IPS-15b (cell line): ENCODE measurements around the gene TIGD2.
"Not testable (repeated sequence)": the region's sequence is repeated elsewhere in the genome, so short reads cannot be mapped to it uniquely, and the experiment has no call there.

Experiments
- H3K27me3 ChIP-seq: one replicate; pipeline ENCODE4 v1.6.1; 2013; ENCODE audit warnings: low read length; ENCODE audit not compliant: control insufficient read depth, insufficient read depth
- H3K36me3 ChIP-seq: one replicate; pipeline ENCODE4 v1.6.1; 2013; ENCODE audit warnings: low read length; ENCODE audit not compliant: control insufficient read depth, insufficient read depth
- H3K4me1 ChIP-seq: one replicate; pipeline ENCODE4 v1.6.1; 2013; ENCODE audit warnings: mild to moderate bottlenecking, low read length; ENCODE audit not compliant: control insufficient read depth, insufficient read depth
- H3K4me3 ChIP-seq: one replicate; pipeline ENCODE4 v1.5.1; 2013; ENCODE audit warnings: low read depth, low read length
- H3K9ac ChIP-seq: one replicate; pipeline ENCODE4 v1.6.1; 2013; ENCODE audit warnings: low read depth, mild to moderate bottlenecking, low read length
- H3K9me3 ChIP-seq: one replicate; pipeline ENCODE4 v1.6.1; 2013; ENCODE audit warnings: mild to moderate bottlenecking, low read length; ENCODE audit not compliant: control insufficient read depth, insufficient read depth

The TIGD2 gene

DNA sequence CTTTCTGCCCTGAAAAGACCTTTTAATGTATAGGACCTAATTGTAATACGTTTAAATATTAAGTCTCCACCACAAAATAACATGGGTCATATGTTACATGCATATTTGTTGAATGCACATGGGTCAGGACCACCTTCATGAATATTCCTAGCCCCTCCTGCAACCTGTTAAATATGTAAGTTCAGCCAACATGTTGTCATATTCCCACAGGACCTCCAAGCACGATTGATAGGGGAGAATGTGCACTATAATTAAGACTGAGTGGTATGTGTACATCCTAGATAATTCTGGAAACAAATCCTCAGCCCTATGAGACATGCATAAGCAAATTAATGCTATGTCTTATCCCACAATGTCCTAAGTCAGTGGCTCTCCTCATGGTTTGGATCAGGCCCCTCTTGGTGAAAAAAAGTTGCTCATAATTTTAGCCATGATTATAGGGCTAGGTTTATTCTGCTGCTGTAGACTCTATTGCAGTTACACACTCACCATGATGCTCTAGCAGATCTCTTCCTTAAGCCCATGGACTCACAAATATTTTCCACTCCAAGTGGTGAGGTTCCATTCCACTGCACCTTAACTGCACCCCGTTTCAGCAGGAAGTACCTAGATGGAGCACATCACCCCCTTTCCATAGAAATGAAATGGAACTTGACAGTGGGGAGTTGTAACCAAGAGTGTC is 10.2 kb downstream of the TIGD2 start:
- Histone ChIP-seq H3K9me3 (no peaks in the 10 kb centered on the region), H3K27me3 (no peaks in the 10 kb centered on the region), H3K9ac (no peak overlapping the region), H3K36me3 (no peaks in the 10 kb centered on the region), H3K4me1 (peaks cover 7% of the 10 kb centered on the region), H3K4me3 (no peak overlapping the region)

DNA sequence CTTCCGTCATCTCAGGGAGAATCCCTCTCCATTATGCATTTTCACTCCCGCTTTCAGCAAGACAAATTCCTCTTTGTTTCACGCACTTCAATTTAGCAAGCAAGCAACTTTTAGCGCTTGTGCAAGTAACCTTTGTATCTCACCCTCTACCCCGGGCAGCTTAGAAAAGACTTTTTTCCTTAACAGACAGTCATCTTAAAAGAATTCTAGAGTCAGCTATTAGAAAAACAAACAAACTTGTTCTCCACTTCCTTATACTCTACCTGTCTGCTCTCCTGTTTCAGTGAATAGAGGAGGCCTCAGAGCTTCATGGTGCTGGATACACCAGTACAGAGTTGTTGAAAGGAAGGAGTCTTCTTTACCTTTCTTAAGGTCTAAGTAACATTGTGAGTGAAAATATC is 12.1 kb downstream of the TIGD2 start:
- Histone ChIP-seq H3K27me3 (no peaks in the 10 kb centered on the region), H3K4me1 (peaks cover 7% of the 10 kb centered on the region), H3K9ac (no peak overlapping the region), H3K36me3 (no peaks in the 10 kb centered on the region), H3K9me3 (no peaks in the 10 kb centered on the region), H3K4me3 (no peak overlapping the region)

DNA sequence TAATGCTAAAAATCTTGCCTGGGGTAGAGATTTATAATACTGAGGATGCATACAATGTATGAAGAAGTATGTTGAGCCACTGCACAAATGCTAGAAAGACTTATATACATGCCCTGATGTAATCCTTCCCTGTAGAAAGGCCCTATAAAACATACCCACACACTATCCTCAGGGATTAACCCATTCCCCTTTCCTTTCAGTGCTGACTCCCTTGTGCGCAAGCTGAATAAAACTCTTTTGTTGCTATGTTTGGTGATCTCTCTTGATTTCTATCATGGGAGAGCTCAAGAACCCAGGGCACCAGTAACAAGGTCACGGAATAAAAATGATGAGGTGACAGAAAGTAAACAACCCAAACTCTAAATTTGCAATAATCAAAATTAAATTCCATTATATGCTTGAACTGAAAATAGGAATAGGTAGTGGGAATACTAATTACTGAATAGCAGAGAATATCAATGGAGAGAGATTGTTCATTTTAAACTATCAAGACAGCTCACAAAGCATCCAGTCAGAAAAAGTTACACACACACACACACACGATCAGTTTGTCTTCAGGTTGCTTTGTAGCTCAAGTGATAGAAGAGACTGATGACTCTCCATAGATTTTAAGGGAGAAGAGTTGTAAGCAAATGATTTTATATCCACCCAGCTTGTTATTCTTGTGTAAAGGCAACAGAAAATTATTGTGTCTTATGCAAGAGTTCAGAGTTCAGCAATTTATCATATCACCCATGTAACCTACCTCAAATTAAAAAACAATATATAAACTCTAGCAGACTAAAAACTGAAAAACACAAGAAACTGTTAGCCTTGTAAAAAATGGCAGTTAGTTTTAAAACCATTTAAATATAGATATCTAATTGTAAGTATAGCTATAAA is 14.8 kb downstream of the TIGD2 start:
- H3K9me3 ChIP-seq, result no peaks in the 10 kb centered on the region
- H3K4me1 ChIP-seq, result peaks cover 7% of the 10 kb centered on the region
- no peaks in the 10 kb centered on the region for H3K27me3 ChIP-seq
- no peaks in the 10 kb centered on the region for H3K36me3 ChIP-seq
- H3K9ac ChIP-seq, result no peak overlapping the region
- no peak overlapping the region for H3K4me3 ChIP-seq

DNA sequence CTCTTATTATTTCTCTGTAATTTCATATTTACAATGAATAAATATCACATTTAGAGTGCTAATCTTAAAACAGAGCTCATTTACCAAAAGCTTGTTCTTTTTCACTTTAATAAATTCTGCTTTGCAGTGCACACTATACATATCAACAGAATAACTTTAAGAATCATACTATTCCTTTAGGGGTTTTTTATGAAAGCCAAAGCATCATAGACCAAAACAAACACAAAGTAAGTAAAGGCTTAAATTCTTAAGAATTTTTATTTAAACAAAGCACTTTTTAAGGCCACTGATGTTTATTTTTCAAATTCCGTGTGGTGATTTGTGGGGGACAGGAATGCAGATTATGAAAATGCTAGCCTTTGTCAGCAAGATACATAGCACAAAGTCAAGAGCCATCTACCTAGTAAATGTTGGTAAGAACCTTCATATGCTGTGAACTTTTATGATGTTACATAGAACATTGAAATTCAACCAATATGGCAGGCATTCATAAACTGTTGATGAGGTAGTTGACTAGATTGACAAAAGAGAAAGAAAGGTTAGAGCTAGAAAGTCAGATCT is 17.8 kb downstream of the TIGD2 start:
- Histone ChIP-seq H3K4me1 (no peaks in the 10 kb centered on the region), H3K4me3 (no peak overlapping the region), H3K27me3 (no peaks in the 10 kb centered on the region), H3K9ac (no peak overlapping the region), H3K36me3 (no peaks in the 10 kb centered on the region), H3K9me3 (no peaks in the 10 kb centered on the region)

DNA sequence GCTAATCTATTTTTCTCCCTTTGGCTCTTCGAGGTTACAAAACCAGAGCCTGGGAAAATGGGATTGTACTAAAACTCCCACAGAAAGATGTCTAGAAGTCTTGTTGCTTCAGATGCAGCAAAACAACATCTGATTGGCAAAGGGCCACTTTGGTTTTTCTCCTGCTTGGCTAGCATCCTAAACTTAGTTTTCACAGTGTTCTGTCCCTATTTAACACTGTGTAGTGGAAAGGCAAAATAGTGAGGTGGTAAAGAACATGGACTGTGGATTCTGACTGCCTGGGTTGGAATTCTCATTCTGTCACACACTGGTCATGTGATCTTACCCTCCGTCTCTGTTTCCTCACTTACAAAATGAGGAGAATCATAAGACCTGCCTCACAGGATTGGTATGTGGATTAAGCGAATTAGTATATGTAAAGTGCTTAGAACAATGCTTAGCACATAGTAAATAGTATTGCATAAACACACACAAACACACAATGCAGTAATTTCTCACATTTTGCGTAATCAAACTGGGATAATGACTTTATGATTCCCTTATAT is 23.5 kb downstream of the TIGD2 start:
- H3K4me1 ChIP-seq, result peaks cover 5% of the 10 kb centered on the region
- H3K27me3 ChIP-seq, result no peaks in the 10 kb centered on the region
- H3K4me3 ChIP-seq, result no peak overlapping the region
- H3K9me3 ChIP-seq, result no peaks in the 10 kb centered on the region
- H3K36me3 ChIP-seq, result no peaks in the 10 kb centered on the region
- H3K9ac ChIP-seq, result no peak overlapping the region

DNA sequence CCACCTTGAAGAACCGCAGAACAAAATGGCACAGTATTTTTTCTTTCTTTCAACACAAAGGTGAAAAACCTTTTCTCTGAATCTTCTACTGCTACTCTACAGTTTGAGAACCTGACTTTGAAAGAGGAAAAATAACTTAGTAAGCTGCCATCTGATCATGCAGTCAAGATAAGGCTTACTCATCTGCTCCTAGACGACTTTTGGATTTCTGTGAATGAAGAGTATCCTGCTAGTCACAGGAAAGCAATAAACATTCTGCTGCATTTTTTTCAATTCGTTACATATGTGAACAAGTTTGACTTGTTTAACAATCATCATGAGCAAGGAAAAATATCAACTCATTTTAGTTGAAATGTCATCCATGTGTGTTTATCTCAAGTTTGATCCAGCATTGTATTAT is 25.2 kb downstream of the TIGD2 start:
- no peak overlapping the region for H3K9ac ChIP-seq
- no peaks in the 10 kb centered on the region for H3K9me3 ChIP-seq
- no peaks in the 10 kb centered on the region for H3K36me3 ChIP-seq
- peaks cover 5% of the 10 kb centered on the region for H3K4me1 ChIP-seq
- no peaks in the 10 kb centered on the region for H3K27me3 ChIP-seq
- no peak overlapping the region for H3K4me3 ChIP-seq

DNA sequence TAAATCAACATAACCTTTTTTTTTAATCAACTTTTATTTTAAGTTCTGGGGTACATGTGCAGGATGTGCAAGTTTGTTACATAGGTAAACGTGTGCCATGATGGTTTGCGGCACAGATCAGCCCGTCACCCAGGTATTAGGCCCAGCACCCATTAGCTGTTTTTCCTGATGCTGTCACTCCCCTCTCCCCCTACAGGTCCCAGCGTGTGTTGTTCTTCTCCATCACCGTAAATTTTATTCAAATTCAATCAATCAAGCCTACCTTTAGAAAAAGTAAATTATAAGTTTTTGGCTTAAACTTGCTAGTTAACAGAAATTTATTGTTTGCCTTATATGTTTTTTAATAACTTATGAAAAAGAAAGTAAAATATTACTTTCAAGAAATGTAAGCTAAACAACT is 25.9 kb downstream of the TIGD2 start:
- no peaks in the 10 kb centered on the region for H3K9me3 ChIP-seq
- H3K4me1 ChIP-seq, result peaks cover 5% of the 10 kb centered on the region
- no peak overlapping the region for H3K4me3 ChIP-seq
- no peak overlapping the region for H3K9ac ChIP-seq
- H3K27me3 ChIP-seq, result no peaks in the 10 kb centered on the region
- H3K36me3 ChIP-seq, result no peaks in the 10 kb centered on the region

DNA sequence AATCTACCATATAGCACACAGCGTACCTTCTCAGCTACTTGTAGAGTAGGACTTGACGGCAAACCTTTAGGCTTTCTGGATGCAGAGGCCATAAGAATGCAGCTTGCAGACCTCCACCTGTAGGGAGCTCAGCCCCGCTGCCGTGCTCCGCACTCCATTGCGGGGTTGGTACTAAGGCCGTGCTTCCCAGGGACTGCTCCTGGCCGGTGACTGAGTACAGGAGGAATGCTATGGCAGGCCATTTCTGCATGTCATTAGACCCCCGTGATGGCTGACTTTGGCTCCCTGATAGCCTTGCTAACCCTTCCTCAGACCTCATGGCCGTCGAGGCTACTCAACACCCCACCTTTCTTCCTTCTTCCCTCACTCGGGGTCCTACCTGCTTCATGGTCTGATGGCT is 26.4 kb downstream of the TIGD2 start:
- Histone ChIP-seq H3K4me1 (peaks cover 5% of the 10 kb centered on the region), H3K36me3 (no peaks in the 10 kb centered on the region), H3K4me3 (no peak overlapping the region), H3K9ac (no peak overlapping the region), H3K27me3 (no peaks in the 10 kb centered on the region), H3K9me3 (no peaks in the 10 kb centered on the region)

DNA sequence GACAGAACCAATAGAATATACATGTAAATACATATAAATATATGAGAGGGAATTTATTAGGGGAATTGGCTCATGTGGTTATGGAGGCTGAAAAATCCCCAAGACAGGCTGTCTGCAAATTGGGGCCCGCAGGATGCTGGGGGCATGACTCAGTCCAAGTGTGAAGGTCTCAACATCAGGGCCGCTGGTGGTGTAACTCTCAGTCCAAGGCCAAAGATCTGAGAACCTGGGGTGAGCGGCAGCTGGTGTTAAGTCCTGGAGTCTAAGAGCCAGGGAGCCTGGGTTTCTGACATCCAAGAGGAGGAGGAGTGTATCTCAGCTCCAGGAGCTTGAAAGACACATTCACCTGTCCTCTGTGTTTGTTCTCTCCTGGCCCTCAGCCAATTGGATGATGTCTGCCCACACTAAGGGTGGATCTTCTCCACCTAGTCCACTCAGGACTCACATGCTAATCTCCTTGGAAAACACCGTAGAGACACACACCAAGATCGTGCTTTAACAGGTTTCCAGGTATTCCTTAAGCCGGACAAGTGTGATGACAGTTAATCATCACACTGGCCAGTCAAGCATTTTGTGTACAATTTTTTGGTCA is 28.9 kb downstream of the TIGD2 start:
- Histone ChIP-seq H3K4me3 (no peak overlapping the region), H3K9ac (no peak overlapping the region), H3K9me3 (no peaks in the 10 kb centered on the region), H3K4me1 (no peaks in the 10 kb centered on the region), H3K27me3 (no peaks in the 10 kb centered on the region), H3K36me3 (no peaks in the 10 kb centered on the region)

DNA sequence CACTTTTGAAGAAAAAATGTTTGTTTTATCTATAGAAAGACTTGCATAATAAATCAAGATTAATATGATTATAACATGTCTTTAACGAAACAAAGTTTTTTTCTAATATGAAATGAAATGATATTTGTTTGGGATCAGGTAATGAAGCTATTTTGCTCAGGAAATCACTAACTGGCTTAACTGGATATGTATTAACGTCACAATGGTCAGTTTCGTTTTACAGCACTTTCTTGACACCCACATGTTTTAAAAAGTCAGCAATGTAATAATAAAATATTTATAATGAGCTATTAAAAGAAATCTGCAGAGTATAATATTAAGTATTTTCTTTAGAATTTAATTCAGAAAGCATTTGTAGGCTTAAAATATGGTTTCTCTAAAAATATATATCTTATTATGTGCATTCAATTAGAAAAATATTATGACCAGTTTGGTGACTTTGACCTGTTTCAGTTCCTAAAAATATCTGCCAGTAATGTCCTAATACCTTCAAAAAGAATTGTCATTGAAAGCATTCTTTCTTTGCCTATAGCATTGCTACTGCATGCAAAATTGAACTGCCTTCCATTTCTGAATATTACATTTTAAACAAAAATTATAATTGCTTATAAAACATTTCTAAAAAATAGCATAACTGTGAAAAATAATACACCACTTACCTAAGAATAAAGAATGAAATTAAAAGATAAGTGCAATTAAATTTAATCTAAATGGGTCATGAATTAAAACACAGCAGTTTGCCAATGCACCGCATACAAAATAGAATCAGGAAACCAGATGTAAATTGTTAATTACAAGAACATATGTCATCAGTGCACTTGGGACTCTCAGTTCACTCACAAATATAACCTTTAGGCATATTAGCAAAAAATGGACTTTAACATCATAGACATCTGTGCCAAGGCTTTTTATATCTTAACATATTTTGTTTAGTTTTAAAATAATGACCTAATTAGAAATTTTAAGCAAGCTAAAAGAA is 31.6 kb downstream of the TIGD2 start:
- no peak overlapping the region for H3K4me3 ChIP-seq
- no peaks in the 10 kb centered on the region for H3K9me3 ChIP-seq
- no peaks in the 10 kb centered on the region for H3K27me3 ChIP-seq
- H3K9ac ChIP-seq, result no peak overlapping the region
- H3K4me1 ChIP-seq, result no peaks in the 10 kb centered on the region
- no peaks in the 10 kb centered on the region for H3K36me3 ChIP-seq

DNA sequence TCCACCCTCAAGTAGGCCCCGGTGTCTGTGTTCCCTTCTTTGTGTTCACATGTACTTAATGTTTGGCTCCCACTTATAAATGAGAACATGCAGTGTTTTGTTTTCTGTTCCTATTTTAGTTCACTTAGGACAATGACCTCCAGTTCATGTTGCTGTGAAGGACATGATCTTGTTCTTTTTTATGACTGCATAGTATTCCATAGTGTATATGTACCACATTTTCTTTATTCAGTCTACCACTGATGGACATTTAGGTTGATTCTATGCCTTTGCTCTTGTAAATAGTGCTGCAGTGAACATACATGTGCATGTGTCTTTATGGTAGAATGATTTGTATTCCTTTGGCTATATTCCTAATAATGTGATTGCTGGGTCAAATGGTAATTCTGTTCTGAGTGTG is 33.3 kb downstream of the TIGD2 start:
- H3K4me1 ChIP-seq, H3K9me3 ChIP-seq, H3K4me3 ChIP-seq, H3K36me3 ChIP-seq, H3K27me3 ChIP-seq, H3K9ac ChIP-seq: not testable (repeated sequence)
